Measurements from ENCODE around the gene GPX3. TPM values are rescaled to one million over a fixed set of nuclear protein-coding genes. Genes with fewer than 3 reads are reported as not detected.

The GPX3 gene
- total and polyA plus RNA-seq, 10 of the 15 experiments (the other 5 are each of a cell fraction or from before 2014, with no cell fraction given) = 0.04 to 1.0 (median 0.15) TPM; not detected in 3

DNA sequence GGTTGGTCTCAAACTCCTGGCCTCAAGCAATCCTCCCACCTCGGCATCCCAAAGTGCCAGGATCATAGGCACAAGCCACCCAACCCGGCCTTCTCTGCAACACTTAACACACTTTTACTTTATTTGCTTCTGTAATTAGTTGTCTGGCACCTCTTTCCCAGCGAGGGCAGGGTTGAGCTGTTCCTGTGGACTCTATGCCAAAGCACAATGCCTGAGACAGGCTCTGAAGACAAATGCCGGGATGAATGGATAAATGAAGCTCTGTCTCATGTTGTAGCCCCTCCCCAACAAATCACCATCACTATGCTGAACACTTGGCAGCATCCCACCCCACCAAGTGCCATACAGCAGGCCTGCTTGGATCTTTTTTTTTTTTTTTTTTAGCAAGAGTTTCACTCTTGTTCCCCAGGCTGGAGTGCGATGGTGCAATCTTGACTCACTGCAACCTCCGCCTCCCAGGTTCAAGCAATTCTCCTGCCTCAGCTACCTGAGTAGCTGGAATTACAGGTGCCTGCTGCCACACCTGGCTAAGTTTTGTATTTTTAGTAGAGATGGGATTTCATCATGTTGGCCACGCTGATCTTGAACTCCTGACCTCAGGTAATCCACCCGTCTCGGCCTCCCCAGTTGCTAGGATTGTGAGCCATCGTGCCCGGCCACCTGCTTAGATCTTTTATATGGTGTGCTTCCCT is 21.3 kb downstream of the GPX3 start:
- Histone ChIP-seq H2AFZ (ENCODE audit: control insufficient read depth, low read depth, low read length) (no peak overlapping the region), H3K27me3 (replicated peaks in 1 of 2; ENCODE audit: control insufficient read depth in 2 of 2, insufficient read depth in 2 of 2, low read length in 1 of 2) (no peaks in the 10 kb centered on the region), H3K9ac (ENCODE audit: control insufficient read depth, insufficient read depth, low read length) (no peak overlapping the region), H3K4me2 (ENCODE audit: control insufficient read depth, insufficient read depth) (no peak overlapping the region), H4K20me1 (ENCODE audit: control insufficient read depth, insufficient read depth) (no peaks in the 10 kb centered on the region), H3K79me2 (ENCODE audit: control insufficient read depth, insufficient read depth, low read length) (no peaks in the 10 kb centered on the region), H3K4me1 (ENCODE audit: control insufficient read depth, insufficient read depth, low read length) (no peaks in the 10 kb centered on the region), H3K4me3 (no peak overlapping the region), H3K9me3 (replicated peaks; ENCODE audit: control insufficient read depth, insufficient read depth, low read length) (no peaks in the 10 kb centered on the region), H3K27ac (ENCODE audit: control insufficient read depth, insufficient read depth) (no peak overlapping the region), H3K36me3 (ENCODE audit: control insufficient read depth in 2 of 2, insufficient read depth in 2 of 2, low read length in 1 of 2) (peaks cover 52 to 74% of the 10 kb centered on the region in 2 experiments)
- no peak for ATAC-seq
- 97% methylated on average over 10 of the region's 11 CpGs for WGBS (ENCODE audit: insufficient coverage, insufficient replicate concordance, low lambda C conversion rate, missing lambda C conversion rate)
- no peak for DNase-seq (ENCODE audit: low read depth, low spot score)
- intact Hi-C loops (cut with micrococcal nuclease; ENCODE audit: unreplicated experiment) (no loop called here), in situ Hi-C loops (cut with MboI) (no loop called here)
- RAD21 ChIA-PET (ENCODE audit: unreplicated experiment) = interaction anchor here (0.6 to 0.7 kb wide), 2 partner anchors 41 to 172 kb away, joined by 3 to 4 read pairs; no protein-coding TSS in a partner anchor
- CTCF ChIA-PET = interaction anchor here (0.7 to 4.0 kb wide), 9 partner anchors 9 to 276 kb away, joined by 3 to 19 read pairs (median 4); no protein-coding TSS in a partner anchor
- no TSS peak for BruUV-seq (replicated peaks)
- SMC1A ChIA-PET (ENCODE audit: uncharacterized antibody, unreplicated experiment) = interaction anchor here (0.9 to 3.3 kb wide), 6 partner anchors 10 to 123 kb away, joined by 3 to 9 read pairs (median 4); no protein-coding TSS in a partner anchor
- TF ChIP-seq MTA2 (IDR thresholded peaks at IDR 0.05; ENCODE audit: low read depth) (no peak), RB1 (IDR thresholded peaks at IDR 0.05; ENCODE audit: borderline replicate concordance) (no peak)
- FAIRE-seq = no peak
- POLR2A ChIA-PET = interaction anchor here (0.6 to 2.3 kb wide), 3 partner anchors 74 to 369 kb away, joined by 3 to 5 read pairs (median 4); no protein-coding TSS in a partner anchor

DNA sequence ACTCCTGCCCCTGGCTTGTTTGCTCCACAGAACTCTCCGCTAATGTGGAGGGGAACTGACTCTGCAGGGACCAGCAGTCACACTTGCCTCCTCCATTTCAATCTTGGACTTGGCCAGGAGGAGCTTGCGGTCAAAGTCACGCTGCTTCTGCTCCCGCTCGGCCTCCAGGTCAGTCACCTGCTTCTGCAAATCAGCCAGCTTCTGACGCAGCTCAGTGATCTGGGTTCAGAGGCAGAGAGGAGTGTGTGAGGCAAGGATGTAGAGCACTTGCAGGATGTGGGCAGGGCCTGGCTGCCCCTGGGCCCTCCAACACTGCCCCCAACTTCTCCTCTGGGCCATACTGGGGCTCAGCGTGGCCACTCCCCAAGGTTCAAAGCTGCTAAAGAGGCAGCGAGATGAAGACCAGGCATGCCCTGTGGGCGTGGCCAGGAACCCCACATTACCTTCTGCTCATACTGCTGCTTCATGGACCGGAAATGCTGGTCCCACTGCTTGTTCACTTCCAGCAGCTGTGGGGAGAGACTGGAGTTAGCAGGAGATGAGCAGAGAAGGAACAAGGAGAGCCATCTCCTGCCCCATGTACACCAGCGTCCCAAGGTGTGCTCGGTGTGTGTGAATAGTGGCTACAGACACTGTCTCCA is 22.2 kb downstream of the GPX3 start:
- FAIRE-seq (no peak), DNase-seq (ENCODE audit: low read depth, low spot score) (no peak), ATAC-seq (no peak)
- Histone ChIP-seq H4K20me1 (ENCODE audit: control insufficient read depth, insufficient read depth) (no peaks in the 10 kb centered on the region), H3K27ac (ENCODE audit: control insufficient read depth, insufficient read depth) (no peak overlapping the region), H3K4me3 (no peak overlapping the region), H3K36me3 (ENCODE audit: control insufficient read depth in 2 of 2, insufficient read depth in 2 of 2, low read length in 1 of 2) (peaks cover 54 to 72% of the 10 kb centered on the region in 2 experiments), H2AFZ (ENCODE audit: control insufficient read depth, low read depth, low read length) (no peak overlapping the region), H3K9me3 (replicated peaks; ENCODE audit: control insufficient read depth, insufficient read depth, low read length) (no peaks in the 10 kb centered on the region), H3K4me1 (ENCODE audit: control insufficient read depth, insufficient read depth, low read length) (no peaks in the 10 kb centered on the region), H3K27me3 (replicated peaks in 1 of 2; ENCODE audit: control insufficient read depth in 2 of 2, insufficient read depth in 2 of 2, low read length in 1 of 2) (no peaks in the 10 kb centered on the region), H3K9ac (ENCODE audit: control insufficient read depth, insufficient read depth, low read length) (no peak overlapping the region), H3K4me2 (ENCODE audit: control insufficient read depth, insufficient read depth) (no peak overlapping the region), H3K79me2 (ENCODE audit: control insufficient read depth, insufficient read depth, low read length) (no peaks in the 10 kb centered on the region)
- CTCF ChIA-PET = interaction anchor here (1.0 to 4.0 kb wide), 7 partner anchors 8 to 122 kb away, joined by 3 to 19 read pairs (median 4); no protein-coding TSS in a partner anchor
- in situ Hi-C loops (cut with MboI) = no loop called here
- BruUV-seq (replicated peaks) = TSS peak; percentile 16
- SMC1A ChIA-PET (ENCODE audit: uncharacterized antibody, unreplicated experiment) = interaction anchor here (1.3 to 1.8 kb wide), 4 partner anchors 16 to 122 kb away, joined by 3 to 8 read pairs (median 4); no protein-coding TSS in a partner anchor
- intact Hi-C loops (cut with micrococcal nuclease; ENCODE audit: unreplicated experiment) = no loop called here
- RAD21 ChIA-PET (ENCODE audit: unreplicated experiment) = no interaction called here
- POLR2A ChIA-PET = interaction anchor here (0.5 kb wide), 2 partner anchors 83 to 210 kb away, joined by 3 read pairs; no protein-coding TSS in a partner anchor
- 91% methylated on average over 12 of the region's 12 CpGs for WGBS (ENCODE audit: insufficient coverage, insufficient replicate concordance, low lambda C conversion rate, missing lambda C conversion rate)
- no peak for TF ChIP-seq YY1 (IDR thresholded peaks at IDR 0.05; ENCODE audit: low read depth, low read length)
- TF ChIP-seq BHLHE40 (IDR thresholded peaks at IDR 0.05; ENCODE audit: borderline replicate concordance in 1 of 2, low read depth in 2 of 2, low read length in 1 of 2) = no peak
- no peak for TF ChIP-seq HCFC1 (IDR thresholded peaks at IDR 0.05; ENCODE audit: low read length)
- no peak for TF ChIP-seq IKZF2 (IDR thresholded peaks at IDR 0.05)
- TF ChIP-seq SIX5 (IDR thresholded peaks at IDR 0.05; ENCODE audit: low read depth, low read length, severe bottlenecking) = no peak
- TF ChIP-seq FOXM1 (IDR thresholded peaks at IDR 0.05; ENCODE audit: low read depth, low read length) = no peak
- TF ChIP-seq, protein P1, sequence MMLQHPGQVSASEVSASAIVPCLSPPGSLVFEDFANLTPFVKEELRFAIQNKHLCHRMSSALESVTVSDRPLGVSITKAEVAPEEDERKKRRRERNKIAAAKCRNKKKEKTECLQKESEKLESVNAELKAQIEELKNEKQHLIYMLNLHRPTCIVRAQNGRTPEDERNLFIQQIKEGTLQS (IDR thresholded peaks at IDR 0.05; ENCODE audit: borderline replicate concordance, extremely low read depth, low read depth, low read length) = no peak
- TF ChIP-seq, protein P2, sequence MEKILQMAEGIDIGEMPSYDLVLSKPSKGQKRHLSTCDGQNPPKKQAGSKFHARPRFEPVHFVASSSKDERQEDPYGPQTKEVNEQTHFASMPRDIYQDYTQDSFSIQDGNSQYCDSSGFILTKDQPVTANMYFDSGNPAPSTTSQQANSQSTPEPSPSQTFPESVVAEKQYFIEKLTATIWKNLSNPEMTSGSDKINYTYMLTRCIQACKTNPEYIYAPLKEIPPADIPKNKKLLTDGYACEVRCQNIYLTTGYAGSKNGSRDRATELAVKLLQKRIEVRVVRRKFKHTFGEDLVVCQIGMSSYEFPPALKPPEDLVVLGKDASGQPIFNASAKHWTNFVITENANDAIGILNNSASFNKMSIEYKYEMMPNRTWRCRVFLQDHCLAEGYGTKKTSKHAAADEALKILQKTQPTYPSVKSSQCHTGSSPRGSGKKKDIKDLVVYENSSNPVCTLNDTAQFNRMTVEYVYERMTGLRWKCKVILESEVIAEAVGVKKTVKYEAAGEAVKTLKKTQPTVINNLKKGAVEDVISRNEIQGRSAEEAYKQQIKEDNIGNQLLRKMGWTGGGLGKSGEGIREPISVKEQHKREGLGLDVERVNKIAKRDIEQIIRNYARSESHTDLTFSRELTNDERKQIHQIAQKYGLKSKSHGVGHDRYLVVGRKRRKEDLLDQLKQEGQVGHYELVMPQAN (conservative IDR thresholded peaks at IDR 0.05) = no peak
- no peak for TF ChIP-seq RFX5 (IDR thresholded peaks at IDR 0.05; ENCODE audit: low read depth, low read length)
- no peak for TF ChIP-seq POLR2AphosphoS5 (IDR thresholded peaks at IDR 0.05; ENCODE audit: low read length)
- no peak for TF ChIP-seq STAT1 (conservative IDR thresholded peaks at IDR 0.05)
